GM18507 (cell line): Measurements from ENCODE around the gene RALGPS2.
A peak's percentile ranks its signal among the peaks of the same experiment; 100 is the strongest.

Experiments used
- DNase-seq: peaks from one replicate; pipeline ENCODE4 v3.0.0; 2011; ENCODE audit warnings: low read depth; ENCODE audit not compliant: insufficient read length; ENCODE audit errors: extremely low spot score
- FAIRE-seq: peaks from 2 replicates; lab custom pipeline; 2011; peaks lifted over from hg19 to GRCh38; lab: Jason Lieb, UNC

RALGPS2 gene

GRCh38 chr1:178898401-178898800 is 173.4 kb downstream of the RALGPS2 start:
- no peak for FAIRE-seq
- no peak for DNase-seq

GRCh38 chr1:178899402-178899801 is 174.4 kb downstream of the RALGPS2 start:
- FAIRE-seq = no peak
- no peak for DNase-seq

- DNase-seq = no peak
- FAIRE-seq = no peak
These were observed 176.6 kb downstream of the RALGPS2 start for GRCh38 chr1:178901482-178902125.

- FAIRE-seq (no peak), DNase-seq (no peak)
These were observed 183.3 kb downstream of the RALGPS2 start for GRCh38 chr1:178908358-178908757.

GRCh38 chr1:178910023-178910422 is 185.0 kb downstream of the RALGPS2 start:
- no peak for FAIRE-seq
- no peak for DNase-seq

GRCh38 chr1:178912597-178912996 is 187.6 kb downstream of the RALGPS2 start:
- DNase-seq = no peak
- FAIRE-seq = no peak

- DNase-seq (no peak), FAIRE-seq (peak; percentile 66)
These were observed 191.6 kb downstream of the RALGPS2 start for GRCh38 chr1:178916448-178917174.

- FAIRE-seq (no peak), DNase-seq (no peak)
These were observed 193.3 kb downstream of the RALGPS2 start for GRCh38 chr1:178918308-178918707.

GRCh38 chr1:178918955-178919354 is 193.9 kb downstream of the RALGPS2 start:
- DNase-seq = no peak
- FAIRE-seq = no peak

- FAIRE-seq (no peak), DNase-seq (no peak)
These were observed 194.5 kb downstream of the RALGPS2 start for GRCh38 chr1:178919581-178919980.

- peak; percentile 29 for FAIRE-seq
- no peak for DNase-seq
These were observed 196.5 kb downstream of the RALGPS2 start for GRCh38 chr1:178921499-178921898.

- FAIRE-seq (no peak), DNase-seq (no peak)
These were observed 198.5 kb downstream of the RALGPS2 start for GRCh38 chr1:178923512-178923911.

- no peak for FAIRE-seq
- DNase-seq = no peak
These were observed 201.0 kb downstream of the RALGPS2 start for GRCh38 chr1:178926046-178926445.

- DNase-seq (no peak), FAIRE-seq (no peak)
These were observed 202.0 kb downstream of the RALGPS2 start for GRCh38 chr1:178927003-178927402.

- FAIRE-seq = no peak
These were observed 203.0 kb downstream of the RALGPS2 start for GRCh38 chr1:178928041-178928440.

GRCh38 chr1:178928976-178929375 is 203.9 kb downstream of the RALGPS2 start:
- FAIRE-seq = peak; percentile 18
- no peak for DNase-seq

More at GRCh38 chr1:178928041-178928440, 203.0 kb downstream of the RALGPS2 start:
- DNase-seq = no peak

GRCh38 chr1:178931858-178932551 is 207.0 kb downstream of the RALGPS2 start:
- FAIRE-seq (no peak), DNase-seq (no peak)

GRCh38 chr1:178932552-178932906 is 207.5 kb downstream of the RALGPS2 start:
- DNase-seq = no peak
- FAIRE-seq = no peak

- DNase-seq = no peak
- no peak for FAIRE-seq
These were observed 208.1 kb downstream of the RALGPS2 start for GRCh38 chr1:178933105-178933561.

GRCh38 chr1:178933709-178934490 is 208.9 kb downstream of the RALGPS2 start:
- DNase-seq (no peak), FAIRE-seq (no peak)
